Subcutaneous abdominal adipose tissue (tissue), 5 donors: Measurements from ENCODE around the gene ZNF394.
A peak's percentile ranks its signal among the peaks of the same experiment; 100 is the strongest.
"Not testable (repeated sequence)": the region's sequence is repeated elsewhere in the genome, so short reads cannot be mapped to it uniquely, and the experiment has no call there.

ENCODE experiments used
- H3K27ac ChIP-seq: one replicate; pipeline ENCODE4 v1.7.0; 2013; ENCODE audit warnings: low read depth, mild to moderate bottlenecking, inconsistent platforms, low read length, moderate library complexity
- H3K27me3 ChIP-seq, 5 donors: one replicate each; pipeline ENCODE4 v1.7.0; 2013; ENCODE audit warnings: low read length in 5 of 5, inconsistent platforms in 1 of 5; ENCODE audit not compliant: control insufficient read depth in 5 of 5, insufficient read depth in 4 of 5
- H3K36me3 ChIP-seq, 5 donors: one replicate each; pipeline ENCODE4 v1.7.0; 2013; ENCODE audit warnings: low read length in 5 of 5; ENCODE audit not compliant: control insufficient read depth in 5 of 5, insufficient read depth in 5 of 5
- H3K4me1 ChIP-seq, 5 donors: one replicate each; pipeline ENCODE4 v1.7.0; 2013; ENCODE audit warnings: low read length in 5 of 5, mild to moderate bottlenecking in 3 of 5, moderate library complexity in 1 of 5; ENCODE audit not compliant: control insufficient read depth in 5 of 5, insufficient read depth in 5 of 5
- H3K4me3 ChIP-seq, 5 donors: one replicate each; pipeline ENCODE4 v1.7.0; 2013; ENCODE audit warnings: low read length in 5 of 5, low read depth in 1 of 5
- H3K9ac ChIP-seq, 5 donors: one replicate each; pipeline ENCODE4 v1.7.0; 2013; ENCODE audit warnings: low read length in 5 of 5, mild to moderate bottlenecking in 4 of 5, moderate library complexity in 3 of 5
- H3K9me3 ChIP-seq, 5 donors: one replicate each; pipeline ENCODE4 v1.7.0; 2013; ENCODE audit warnings: low read length in 5 of 5; ENCODE audit not compliant: control insufficient read depth in 5 of 5
- donor health status: healthy.
- donor health status: healthy.
- donor health status: healthy.
- donor health status: healthy.
- donor health status: healthy.

The ZNF394 gene

GRCh38 chr7:99531354-99531765 is 31.3 kb upstream of the ZNF394 start:
- H3K9ac ChIP-seq, result peak overlapping the region in 1 of 5 donors; percentile 40
- no peak overlapping the region for H3K27ac ChIP-seq
- H3K9me3 ChIP-seq, result peaks cover 18 to 54% (median 48%) of the 10 kb centered on the region in 5 donors
- no peaks in the 10 kb centered on the region for H3K27me3 ChIP-seq
- H3K36me3 ChIP-seq, result peaks cover 29 to 56% (median 43%) of the 10 kb centered on the region in 5 donors
- H3K4me3 ChIP-seq, result peak overlapping the region; percentile 15 to 66 (median 55)
- peaks cover 0 to 3% (median 0%) of the 10 kb centered on the region in 5 donors for H3K4me1 ChIP-seq

DNA sequence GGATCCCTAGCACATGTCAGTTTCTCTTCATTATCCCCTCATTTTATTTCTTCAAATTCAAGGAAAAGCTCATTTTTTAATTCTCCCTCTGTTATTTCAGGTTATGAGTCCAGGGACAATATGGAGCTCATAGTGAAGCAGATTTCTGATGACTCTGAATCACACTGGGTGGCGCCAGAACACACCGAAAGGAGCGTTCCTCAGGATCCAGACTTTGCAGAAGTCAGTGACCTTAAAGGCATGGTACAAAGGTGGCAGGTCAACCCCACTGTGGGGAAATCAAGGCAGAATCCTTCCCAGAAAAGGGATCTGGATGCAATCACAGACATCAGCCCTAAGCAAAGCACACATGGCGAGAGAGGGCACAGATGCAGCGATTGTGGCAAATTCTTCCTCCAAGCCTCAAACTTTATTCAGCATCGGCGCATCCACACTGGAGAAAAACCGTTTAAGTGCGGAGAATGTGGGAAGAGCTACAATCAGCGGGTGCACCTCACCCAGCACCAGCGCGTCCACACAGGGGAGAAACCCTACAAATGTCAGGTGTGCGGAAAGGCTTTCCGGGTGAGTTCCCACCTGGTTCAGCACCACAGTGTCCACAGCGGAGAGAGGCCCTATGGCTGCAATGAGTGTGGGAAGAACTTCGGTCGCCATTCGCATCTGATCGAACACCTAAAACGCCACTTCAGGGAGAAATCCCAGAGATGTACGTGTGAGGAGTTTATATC is 25.8 kb upstream of the ZNF394 start:
- peaks cover 16 to 53% (median 47%) of the 10 kb centered on the region in 5 donors for H3K36me3 ChIP-seq
- H3K4me1 ChIP-seq, result peaks cover 0 to 2% (median 0%) of the 10 kb centered on the region in 5 donors
- no peaks in the 10 kb centered on the region for H3K27me3 ChIP-seq
- no peak overlapping the region for H3K27ac ChIP-seq
- H3K9ac ChIP-seq, result no peak overlapping the region
- no peak overlapping the region for H3K4me3 ChIP-seq
- peaks cover 3 to 15% (median 13%) of the 10 kb centered on the region in 5 donors for H3K9me3 ChIP-seq

GRCh38 chr7:99521399-99521798 is 21.3 kb upstream of the ZNF394 start:
- Histone ChIP-seq H3K9me3 (no peaks in the 10 kb centered on the region), H3K9ac (no peak overlapping the region), H3K27me3 (no peaks in the 10 kb centered on the region), H3K27ac (no peak overlapping the region), H3K4me1 (peaks cover 0 to 2% (median 0%) of the 10 kb centered on the region in 5 donors), H3K4me3 (no peak overlapping the region), H3K36me3 (peaks cover 9 to 45% (median 43%) of the 10 kb centered on the region in 5 donors)

GRCh38 chr7:99514050-99514449 is 14.0 kb upstream of the ZNF394 start:
- H3K27ac ChIP-seq, result no peak overlapping the region
- H3K4me1 ChIP-seq, result no peaks in the 10 kb centered on the region
- H3K27me3 ChIP-seq, result no peaks in the 10 kb centered on the region
- H3K36me3 ChIP-seq, result peaks cover 6 to 52% (median 39%) of the 10 kb centered on the region in 5 donors
- H3K9ac ChIP-seq, result no peak overlapping the region
- no peak overlapping the region for H3K4me3 ChIP-seq
- no peaks in the 10 kb centered on the region for H3K9me3 ChIP-seq

DNA sequence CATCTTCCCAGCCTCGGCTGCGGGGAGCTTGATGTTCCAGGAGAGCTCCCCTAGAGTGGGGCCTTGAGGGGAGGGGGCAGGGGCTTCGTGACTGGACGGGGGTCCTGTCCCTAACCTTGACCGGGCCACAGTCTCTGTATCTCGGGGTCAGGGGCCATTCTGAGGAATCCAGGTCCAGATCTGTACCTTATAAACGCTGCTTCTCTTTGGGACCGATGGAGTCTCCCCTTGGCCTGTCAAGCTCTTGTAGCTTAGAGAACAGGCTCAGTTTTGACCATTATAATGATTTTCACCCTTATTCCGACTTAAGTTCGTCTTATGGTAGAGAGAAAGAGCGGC is 5.2 kb upstream of the ZNF394 start:
- H3K36me3 ChIP-seq, result no peaks in the 10 kb centered on the region
- no peaks in the 10 kb centered on the region for H3K9me3 ChIP-seq
- peaks cover 2 to 39% (median 32%) of the 10 kb centered on the region in 5 donors for H3K4me1 ChIP-seq
- H3K27me3 ChIP-seq, result no peaks in the 10 kb centered on the region
- peak overlapping the region; percentile 82 to 96 (median 93) for H3K4me3 ChIP-seq
- peak overlapping the region; percentile 80 to 97 (median 95) for H3K9ac ChIP-seq
- H3K27ac ChIP-seq, result peak overlapping the region; percentile 97

DNA sequence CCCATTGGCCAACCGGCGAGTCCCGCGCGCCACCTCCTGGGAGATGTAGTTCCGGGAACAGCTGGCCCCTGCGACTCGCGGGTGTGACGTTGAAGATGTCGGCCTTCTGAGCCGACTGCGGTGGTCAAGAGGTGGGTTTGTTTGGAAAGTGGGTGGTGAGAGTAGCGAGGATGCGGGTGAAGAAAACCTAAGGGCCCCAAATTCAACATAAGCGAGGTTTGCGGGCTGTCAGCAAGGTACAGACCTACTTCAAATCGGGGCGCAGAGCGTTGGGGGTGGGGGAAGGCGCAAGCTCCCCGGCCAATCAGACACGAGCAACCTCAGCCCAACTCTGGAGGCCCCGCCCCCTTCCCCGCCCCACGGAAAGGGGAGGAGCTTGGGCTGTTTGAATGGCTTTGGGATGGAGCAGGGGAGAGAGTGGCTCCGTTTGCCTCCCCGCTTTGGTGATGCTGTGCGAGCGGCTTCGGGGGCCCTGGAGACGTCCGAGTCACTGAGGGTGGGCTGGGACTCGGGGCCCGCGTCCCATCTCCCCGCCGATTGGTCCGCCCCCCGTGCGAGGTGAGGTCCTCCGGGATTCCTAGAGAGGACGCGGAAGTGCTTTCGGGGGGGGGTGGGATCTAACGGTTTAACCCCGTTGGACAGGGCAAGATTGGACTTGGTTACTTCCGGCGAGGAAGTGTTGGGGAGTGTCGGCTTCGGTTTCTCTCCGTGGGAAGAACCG is 4.7 kb upstream of the ZNF394 start, which contains the start of gene ZKSCAN5:
Gene ZKSCAN5 (plus strand): TSS at position 60 of the 721 bp plus-strand sequence. CDS start 1,383 bp downstream, outside the sequence.
- no peaks in the 10 kb centered on the region for H3K9me3 ChIP-seq
- peak within 1 kb of the TSS; percentile 97 for H3K27ac ChIP-seq
- peaks cover 2 to 39% (median 32%) of the 10 kb centered on the region in 5 donors for H3K4me1 ChIP-seq
- peak within 1 kb of the TSS; percentile 82 to 96 (median 93) for H3K4me3 ChIP-seq
- peak within 1 kb of the TSS; percentile 80 to 97 (median 95) for H3K9ac ChIP-seq
- no peaks in the 10 kb centered on the region for H3K27me3 ChIP-seq
- no peaks in the 10 kb centered on the region for H3K36me3 ChIP-seq

DNA sequence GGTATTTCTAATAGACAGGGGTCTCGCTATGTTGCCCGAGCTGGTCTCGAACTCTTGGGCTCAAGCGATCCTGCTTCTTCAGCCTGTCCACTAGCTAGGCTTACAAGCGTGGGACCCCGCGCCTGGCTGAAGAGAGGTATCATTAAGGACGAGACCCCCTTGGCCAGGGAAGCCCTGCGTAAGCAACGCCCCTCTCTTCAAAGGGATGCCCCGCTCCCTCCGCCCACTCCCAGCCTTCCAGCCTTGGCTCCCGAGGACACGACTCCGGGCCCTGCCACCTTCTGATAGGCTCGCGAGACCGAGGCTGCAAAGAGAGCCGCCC is 4.2 kb upstream of the ZNF394 start:
- Histone ChIP-seq H3K27me3 (no peaks in the 10 kb centered on the region), H3K4me3 (peak overlapping the region; percentile 82 to 96 (median 93)), H3K4me1 (peaks cover 2 to 43% (median 37%) of the 10 kb centered on the region in 5 donors), H3K27ac (peak overlapping the region; percentile 97), H3K9ac (peak overlapping the region in 4 of 5 donors; percentile 80 to 97 (median 96)), H3K9me3 (no peaks in the 10 kb centered on the region), H3K36me3 (no peaks in the 10 kb centered on the region)

DNA sequence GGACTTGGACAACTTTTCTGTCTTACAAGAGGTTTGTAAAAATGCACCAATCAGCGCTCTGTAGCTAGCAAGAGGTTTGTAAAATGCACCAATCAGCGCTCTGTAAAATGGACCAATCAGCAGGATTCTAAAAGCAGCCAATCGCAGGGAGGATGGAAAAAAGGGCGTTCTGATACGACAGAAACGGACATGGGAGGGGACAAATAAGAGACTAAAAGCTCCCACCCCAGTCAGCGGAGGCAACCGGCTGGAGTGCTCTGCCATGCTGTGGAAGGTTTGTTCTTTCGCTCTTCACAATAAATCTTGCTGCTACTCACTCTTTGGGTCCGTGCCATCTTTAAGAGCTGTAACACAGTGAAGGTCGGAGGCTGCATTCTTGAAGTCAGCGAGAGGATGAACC is 1.2 kb upstream of the ZNF394 start:
- not testable (repeated sequence) for H3K9me3 ChIP-seq, H3K9ac ChIP-seq, H3K27me3 ChIP-seq
- Histone ChIP-seq H3K27ac (peak overlapping the region; percentile 95), H3K4me1 (peaks cover 12 to 48% (median 46%) of the 10 kb centered on the region in 5 donors), H3K36me3 (peaks cover 3 to 12% (median 5%) of the 10 kb centered on the region in 5 donors), H3K4me3 (peak overlapping the region in 2 of 5 donors; percentile 94 to 100)

GRCh38 chr7:99500637-99501009 is 542 bp upstream of the ZNF394 start:
- peak overlapping the region in 4 of 5 donors; percentile 88 to 97 (median 96) for H3K9ac ChIP-seq
- H3K27ac ChIP-seq, result peak overlapping the region; percentile 95
- peaks cover 12 to 42% (median 40%) of the 10 kb centered on the region in 5 donors for H3K4me1 ChIP-seq
- H3K36me3 ChIP-seq, result peaks cover 5 to 15% (median 6%) of the 10 kb centered on the region in 5 donors
- H3K4me3 ChIP-seq, result peak overlapping the region; percentile 86 to 100 (median 98)
- no peaks in the 10 kb centered on the region for H3K27me3 ChIP-seq
- H3K9me3 ChIP-seq, result no peaks in the 10 kb centered on the region

- H3K27ac ChIP-seq, result peak overlapping the region; percentile 95
- H3K27me3 ChIP-seq, result no peaks in the 10 kb centered on the region
- peak overlapping the region; percentile 88 to 97 (median 96) for H3K9ac ChIP-seq
- H3K9me3 ChIP-seq, result peaks cover 0 to 5% (median 3%) of the 10 kb centered on the region in 5 donors
- peak overlapping the region; percentile 86 to 100 (median 98) for H3K4me3 ChIP-seq
- peaks cover 5 to 22% (median 12%) of the 10 kb centered on the region in 5 donors for H3K36me3 ChIP-seq
- peaks cover 9 to 37% (median 36%) of the 10 kb centered on the region in 5 donors for H3K4me1 ChIP-seq
These were observed 735 bp downstream of the ZNF394 start for GRCh38 chr7:99499371-99499720.
